GM23248 (cell line): ENCODE results near the gene C14orf93. TPM values are rescaled to one million over a fixed set of nuclear protein-coding genes. Genes with fewer than 3 reads are reported as not detected.

ENCODE experiments used
- DNase-seq: peaks from one replicate; pipeline ENCODE4 v3.0.0-alpha.2; 2015
- H2AFZ ChIP-seq: fragments of 200-600 bp; sonication (generic); 2 replicates; pipeline ENCODE4 v1.6.1; 2016; ENCODE audit warnings: antibody characterized with exemption
- H3F3A ChIP-seq: fragments of 200-600 bp; sonication (generic); 2 replicates; pipeline ENCODE4 v1.6.1; 2016; ENCODE audit warnings: mild to moderate bottlenecking, antibody characterized with exemption, mixed run types; ENCODE audit not compliant: insufficient read depth
- H3K27ac ChIP-seq: fragments of 200-600 bp; sonication (generic); 2 replicates; pipeline ENCODE4 v1.5.1; 2016; ENCODE audit warnings: mild to moderate bottlenecking
- H3K27me3 ChIP-seq: fragments of 200-600 bp; sonication (generic); replicated peaks from 2 replicates; pipeline ENCODE4 v1.6.1; 2016; ENCODE audit warnings: mild to moderate bottlenecking; ENCODE audit not compliant: insufficient read depth
- H3K36me3 ChIP-seq: fragments of 200-600 bp; sonication (generic); 2 replicates; pipeline ENCODE4 v1.6.1; 2016; ENCODE audit warnings: low read depth, mild to moderate bottlenecking
- H3K4me1 ChIP-seq: fragments of 200-600 bp; sonication (generic); 2 replicates; pipeline ENCODE4 v1.6.1; 2016; ENCODE audit warnings: mild to moderate bottlenecking; ENCODE audit not compliant: insufficient read depth
- H3K4me2 ChIP-seq: fragments of 200-600 bp; sonication (generic); one replicate; pipeline ENCODE4 v1.6.1; 2016; ENCODE audit warnings: mild to moderate bottlenecking; ENCODE audit not compliant: unreplicated experiment
- H3K4me3 ChIP-seq: fragments of 200-600 bp; sonication (generic); 2 replicates; pipeline ENCODE4 v1.5.1; 2016; ENCODE audit warnings: mild to moderate bottlenecking
- H3K79me2 ChIP-seq: fragments of 200-600 bp; sonication (generic); 2 replicates; pipeline ENCODE4 v1.6.1; 2016; ENCODE audit warnings: mild to moderate bottlenecking; ENCODE audit not compliant: insufficient read depth
- H3K9ac ChIP-seq: fragments of 200-600 bp; sonication (generic); 2 replicates; pipeline ENCODE4 v1.6.1; 2016; ENCODE audit warnings: mild to moderate bottlenecking
- H3K9me2 ChIP-seq: fragments of 200-600 bp; sonication (generic); 2 replicates; pipeline ENCODE4 v1.6.1; 2016; ENCODE audit warnings: mixed run types, mild to moderate bottlenecking, moderate library complexity; ENCODE audit not compliant: insufficient read depth
- H3K9me3 ChIP-seq: fragments of 200-600 bp; sonication (generic); one replicate; pipeline ENCODE4 v1.6.1; 2017; ENCODE audit warnings: low read depth
- H4K20me1 ChIP-seq: fragments of 200-600 bp; sonication (generic); 2 replicates; pipeline ENCODE4 v1.6.0; 2016; ENCODE audit not compliant: insufficient read depth
- EZH2 ChIP-seq: fragments of 200-600 bp; sonication (generic); IDR thresholded peaks from 2 replicates; pipeline ENCODE4 v1.6.1; 2018; ENCODE audit warnings: antibody characterized with exemption, mild to moderate bottlenecking; ENCODE audit not compliant: insufficient read depth, poor library complexity, severe bottlenecking
- EZH2phosphoT487 ChIP-seq: fragments of 200-600 bp; sonication (generic); IDR thresholded peaks from 2 replicates; pipeline ENCODE4 v1.6.1; 2018; ENCODE audit warnings: antibody characterized with exemption, moderate library complexity, mild to moderate bottlenecking, low read depth; ENCODE audit not compliant: insufficient read depth
- WGBS, 2 experiments: methylation state at CpG; one replicate each; pipeline ENCODE4 v1.1.6; 2015 to 2017; ENCODE audit warnings: low lambda C conversion rate in 2 of 2, low coverage in 1 of 2; ENCODE audit errors: missing lambda C conversion rate in 2 of 2; 5-methylcytosine and 5-hydroxymethylcytosine counted together
- in situ Hi-C: fragments of 300-500 bp; cut with MboI; formaldehyde crosslinking; loops from 2 replicates; pipeline ENCODE4 v1.15.0; 2020
- polyA plus RNA-seq: library from polyadenylated mRNA; unstranded; fragments of >200 nt; fragmentation: Nextera tagmentation; extraction: Ambion mirVana; gene quantifications from 2 replicates; pipeline ENCODE4 v1.2.1, GENCODE V29; 2016
- total RNA-seq: library from RNA; depleted of rRNA; stranded (reverse); fragments of >200 nt; shearing (Covaris generic); gene quantifications from 2 replicates; pipeline ENCODE4 v1.2.3, GENCODE V29; 2014

Gene C14orf93
- total and polyA plus RNA-seq, 2 experiments from 2014 or later = 3.4 to 7.1 TPM

- Histone ChIP-seq H4K20me1 (no peaks in the 10 kb centered on the region), H3K9me3 (no peaks in the 10 kb centered on the region), H3K27me3 (no peaks in the 10 kb centered on the region), H2AFZ (no peak overlapping the region), H3K4me2 (no peak overlapping the region), H3K36me3 (no peaks in the 10 kb centered on the region), H3K9ac (no peak overlapping the region), H3K4me3 (no peak overlapping the region), H3F3A (no peaks in the 10 kb centered on the region), H3K4me1 (no peaks in the 10 kb centered on the region), H3K9me2 (no peaks in the 10 kb centered on the region), H3K27ac (no peak overlapping the region), H3K79me2 (no peaks in the 10 kb centered on the region)
- in situ Hi-C loops = no loop called here
- WGBS, 2 experiments = 86 to 87% methylated on average over 13 of the region's 13 CpGs
- no peak for TF ChIP-seq EZH2
- TF ChIP-seq EZH2phosphoT487 = no peak
- DNase-seq = no peak
These were observed 35.7 kb upstream of the C14orf93 start for GRCh38 chr14:23045419-23046357.

- TF ChIP-seq EZH2 = no peak
- TF ChIP-seq EZH2phosphoT487 = no peak
- WGBS, 2 experiments = 77 to 80% methylated on average over 8 of the region's 8 CpGs
- Histone ChIP-seq H3K27me3 (no peaks in the 10 kb centered on the region), H3K9ac (no peak overlapping the region), H3K79me2 (no peaks in the 10 kb centered on the region), H3K27ac (no peak overlapping the region), H3F3A (no peaks in the 10 kb centered on the region), H3K4me3 (no peak overlapping the region), H4K20me1 (no peaks in the 10 kb centered on the region), H2AFZ (no peak overlapping the region), H3K9me3 (no peaks in the 10 kb centered on the region), H3K36me3 (no peaks in the 10 kb centered on the region), H3K9me2 (no peaks in the 10 kb centered on the region), H3K4me2 (no peak overlapping the region), H3K4me1 (no peaks in the 10 kb centered on the region)
- DNase-seq = no peak
- in situ Hi-C loops = no loop called here
These were observed 34.9 kb upstream of the C14orf93 start for GRCh38 chr14:23044840-23045239.

- H3K4me1 ChIP-seq = no peaks in the 10 kb centered on the region
- H2AFZ ChIP-seq = no peak overlapping the region
- DNase-seq = no peak
These were observed 33.8 kb upstream of the C14orf93 start for GRCh38 chr14:23043754-23044153.

GRCh38 chr14:23043145-23043544 is 33.2 kb upstream of the C14orf93 start:
- no peak overlapping the region for H2AFZ ChIP-seq
- no peak for DNase-seq
- no peaks in the 10 kb centered on the region for H3K79me2 ChIP-seq
- H4K20me1 ChIP-seq = no peaks in the 10 kb centered on the region
- H3K4me2 ChIP-seq = no peak overlapping the region
- TF ChIP-seq EZH2phosphoT487 = no peak
- no peak for TF ChIP-seq EZH2
- H3K9me2 ChIP-seq = no peaks in the 10 kb centered on the region
- no peaks in the 10 kb centered on the region for H3K36me3 ChIP-seq
- H3K9me3 ChIP-seq = no peaks in the 10 kb centered on the region
- 80 to 82% methylated on average over 6 of the region's 6 CpGs for WGBS, 2 experiments
- no peak overlapping the region for H3K9ac ChIP-seq
- H3K27ac ChIP-seq = no peak overlapping the region
- H3K4me1 ChIP-seq = no peaks in the 10 kb centered on the region
- no peak overlapping the region for H3K4me3 ChIP-seq
- no peaks in the 10 kb centered on the region for H3F3A ChIP-seq
- in situ Hi-C loops = no loop called here
- H3K27me3 ChIP-seq = no peaks in the 10 kb centered on the region

More at GRCh38 chr14:23043754-23044153, 33.8 kb upstream of the C14orf93 start:
- in situ Hi-C loops = no loop called here
- Histone ChIP-seq H3K9me2 (no peaks in the 10 kb centered on the region), H3K27me3 (no peaks in the 10 kb centered on the region), H3K4me2 (no peak overlapping the region), H3K9ac (no peak overlapping the region), H3K9me3 (no peaks in the 10 kb centered on the region), H3F3A (no peaks in the 10 kb centered on the region), H3K27ac (no peak overlapping the region), H3K79me2 (no peaks in the 10 kb centered on the region), H3K4me3 (no peak overlapping the region), H3K36me3 (no peaks in the 10 kb centered on the region), H4K20me1 (no peaks in the 10 kb centered on the region)
- TF ChIP-seq EZH2phosphoT487 (no peak), EZH2 (no peak)
- WGBS, 2 experiments = 93 to 96% methylated on average over 3 of the region's 3 CpGs
